Esophagus (tissue), 2 donors: ENCODE data around the gene ST7L. TPM values are rescaled to one million over a fixed set of nuclear protein-coding genes. Genes with fewer than 3 reads are reported as not detected.
A peak's percentile ranks its signal among the peaks of the same experiment; 100 is the strongest.

ENCODE experiments used
- H3K27ac ChIP-seq, 2 donors: one replicate each; pipeline ENCODE4 v1.5.1; 2013; ENCODE audit warnings: low read depth in 2 of 2, mild to moderate bottlenecking in 2 of 2, inconsistent platforms in 1 of 2, low read length in 1 of 2, moderate library complexity in 1 of 2
- H3K27me3 ChIP-seq, 2 donors: one replicate each; pipeline ENCODE4 v1.6.1; 2013; ENCODE audit warnings: low read length in 2 of 2, control low read depth in 1 of 2, mild to moderate bottlenecking in 1 of 2; ENCODE audit not compliant: insufficient read depth in 2 of 2, control insufficient read depth in 1 of 2
- H3K36me3 ChIP-seq, 2 donors: one replicate each; pipeline ENCODE4 v1.6.1; 2013; ENCODE audit warnings: low read length in 1 of 2; ENCODE audit not compliant: control insufficient read depth in 2 of 2, insufficient read depth in 2 of 2
- H3K4me1 ChIP-seq, 2 donors: one replicate each; pipeline ENCODE4 v1.6.1; 2013; ENCODE audit warnings: low read length in 1 of 2; ENCODE audit not compliant: control insufficient read depth in 2 of 2, insufficient read depth in 2 of 2
- H3K4me3 ChIP-seq, 2 donors: one replicate each; pipeline ENCODE4 v1.5.1; 2013; ENCODE audit warnings: low read length in 2 of 2, mild to moderate bottlenecking in 2 of 2, low read depth in 1 of 2, moderate library complexity in 1 of 2
- H3K9me3 ChIP-seq, 2 donors: one replicate each; pipeline ENCODE4 v1.6.1; 2013; ENCODE audit warnings: mild to moderate bottlenecking in 2 of 2, low read depth in 1 of 2, low read length in 1 of 2, moderate library complexity in 1 of 2; ENCODE audit not compliant: control insufficient read depth in 2 of 2, insufficient read depth in 1 of 2
- WGBS, 2 donors: extraction: QIAGEN DNeasy Blood & Tissue Kit; methylation state at CpG; one replicate each; pipeline ENCODE4 v1.1.7; 2013; 5-methylcytosine and 5-hydroxymethylcytosine counted together
- polyA plus RNA-seq, 2 donors: library from polyadenylated mRNA; stranded (reverse); fragments of 200-250 nt; gene quantifications; one replicate each; pipeline ENCODE4 v1.2.3, GENCODE V29; 2013
- donor health status: healthy with polysubstance abuse.
- donor health status: Bipolar disorder and iron deficiency.

Gene ST7L
- polyA plus RNA-seq, 2 donors, result 8.9 to 12.0 TPM

DNA sequence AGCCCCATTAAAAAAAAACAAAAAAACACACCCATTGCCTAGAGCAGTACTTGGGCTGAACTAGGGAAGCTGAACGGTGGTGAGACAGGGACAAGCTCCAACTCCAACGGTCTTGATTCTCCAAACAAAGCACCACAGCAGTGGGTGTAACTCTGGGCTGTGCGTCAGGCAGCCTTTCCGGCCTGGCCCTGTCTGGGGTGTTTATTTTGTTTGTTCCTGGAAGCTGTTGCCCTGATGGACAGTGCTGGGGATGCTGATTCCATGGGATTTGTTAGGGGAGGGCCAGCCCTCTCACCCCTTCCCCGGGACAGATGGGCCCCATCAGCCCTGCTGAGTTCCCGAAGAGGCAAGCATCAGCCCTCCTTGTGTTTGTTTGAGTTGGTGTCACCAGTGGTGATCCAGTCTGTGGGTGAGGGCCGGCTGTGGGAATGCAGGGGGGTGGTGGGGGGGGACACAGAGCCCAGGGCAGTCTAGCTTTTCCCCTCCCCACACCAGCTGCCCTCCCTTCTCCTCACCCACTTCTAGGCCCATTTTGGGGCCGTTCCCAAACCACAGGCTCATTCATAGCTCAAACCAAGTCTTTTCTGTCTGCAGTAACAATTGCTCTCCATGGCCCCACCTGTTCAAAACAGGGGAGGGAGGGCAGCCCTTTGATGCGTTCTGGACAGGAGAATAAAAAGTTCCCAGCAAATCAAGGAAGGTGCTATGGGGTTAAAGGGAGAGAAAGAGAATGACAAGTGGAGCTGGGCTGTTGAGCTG is 105.7 kb downstream of the ST7L start:
- no peaks in the 10 kb centered on the region for H3K27me3 ChIP-seq
- peak overlapping the region; percentile 65 to 73 for H3K27ac ChIP-seq
- peaks cover 0 to 22% of the 10 kb centered on the region in 2 donors for H3K4me1 ChIP-seq
- 41 to 50% methylated on average over 9 of the region's 9 CpGs for WGBS, 2 donors
- no peak overlapping the region for H3K4me3 ChIP-seq
- no peaks in the 10 kb centered on the region for H3K9me3 ChIP-seq
- H3K36me3 ChIP-seq, result no peaks in the 10 kb centered on the region

DNA sequence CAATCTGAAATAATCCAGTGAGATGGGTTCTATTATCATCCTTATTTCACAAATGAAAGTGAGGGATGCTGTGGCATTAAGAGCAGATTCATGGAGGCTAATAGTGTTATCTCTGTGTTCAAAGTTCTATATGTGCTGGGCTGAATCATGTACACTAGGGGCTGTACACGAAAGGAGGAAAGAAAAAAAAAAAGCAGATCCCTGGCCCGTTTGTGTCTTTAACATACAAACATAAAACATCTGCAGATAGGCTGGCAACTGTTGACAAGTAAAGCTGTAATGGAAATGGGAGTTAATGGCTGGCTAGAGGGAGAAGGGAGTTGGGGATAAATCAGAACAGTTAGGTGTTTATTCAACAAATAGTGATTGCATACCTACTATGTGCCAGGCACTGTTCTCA is 107.0 kb downstream of the ST7L start:
- H3K9me3 ChIP-seq, result no peaks in the 10 kb centered on the region
- no peaks in the 10 kb centered on the region for H3K27me3 ChIP-seq
- H3K4me3 ChIP-seq, result no peak overlapping the region
- no peaks in the 10 kb centered on the region for H3K36me3 ChIP-seq
- no peak overlapping the region for H3K27ac ChIP-seq
- peaks cover 0 to 20% of the 10 kb centered on the region in 2 donors for H3K4me1 ChIP-seq
- WGBS, 2 donors, result 39 to 47% methylated on average over 2 of the region's 2 CpGs

DNA sequence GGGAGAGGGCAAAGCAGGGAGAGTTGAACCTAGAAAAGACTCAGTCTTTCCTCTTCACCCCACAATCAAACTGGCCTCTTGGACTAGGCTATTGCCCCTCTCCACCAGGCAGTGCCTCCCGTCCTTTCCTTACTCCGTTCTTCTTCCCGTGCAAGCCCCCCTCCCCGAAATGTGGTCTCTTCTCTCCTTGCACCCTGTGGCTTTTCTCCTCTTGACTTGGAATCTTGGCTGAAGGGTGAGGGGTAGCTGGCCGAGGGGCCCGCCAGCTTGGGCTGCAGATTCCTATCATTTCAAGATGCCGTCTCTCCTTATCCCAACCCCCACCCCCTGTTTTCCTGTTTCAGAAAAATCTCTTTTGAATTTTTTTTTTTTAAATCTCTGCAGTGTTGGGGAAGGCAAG is 108.6 kb downstream of the ST7L start:
- H3K27me3 ChIP-seq, result no peaks in the 10 kb centered on the region
- peaks cover 0 to 20% of the 10 kb centered on the region in 2 donors for H3K4me1 ChIP-seq
- WGBS, 2 donors, result 75 to 83% methylated on average over 7 of the region's 7 CpGs
- no peak overlapping the region for H3K4me3 ChIP-seq
- H3K9me3 ChIP-seq, result no peaks in the 10 kb centered on the region
- H3K36me3 ChIP-seq, result no peaks in the 10 kb centered on the region
- no peak overlapping the region for H3K27ac ChIP-seq

DNA sequence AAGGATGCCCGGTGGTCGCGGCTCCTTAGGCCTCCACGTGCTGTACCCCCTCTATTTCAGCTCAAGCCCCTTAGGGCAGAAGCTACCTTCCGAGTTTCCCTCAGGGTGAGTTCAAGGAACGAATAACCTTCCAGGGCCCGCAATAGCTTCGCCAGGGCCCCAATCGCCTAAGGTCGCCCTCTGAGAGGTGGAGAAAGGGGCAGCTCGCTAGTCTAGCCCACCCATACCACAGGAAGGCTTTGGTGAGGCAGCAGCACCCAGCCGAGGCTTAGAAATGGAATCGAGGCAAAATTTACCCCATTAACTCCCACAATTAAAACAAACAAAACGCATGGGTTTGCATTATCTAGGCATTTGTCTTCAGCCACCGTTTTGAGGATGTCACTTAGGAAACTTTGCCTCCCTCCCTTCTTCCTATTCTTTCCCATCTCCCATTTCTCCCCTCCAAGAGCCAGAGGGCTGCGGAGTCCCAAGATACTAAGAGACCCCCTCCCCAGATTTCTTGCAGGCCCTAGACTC is 109.2 kb downstream of the ST7L start:
- H3K9me3 ChIP-seq, result no peaks in the 10 kb centered on the region
- no peaks in the 10 kb centered on the region for H3K27me3 ChIP-seq
- peaks cover 0 to 20% of the 10 kb centered on the region in 2 donors for H3K4me1 ChIP-seq
- no peaks in the 10 kb centered on the region for H3K36me3 ChIP-seq
- WGBS, 2 donors, result 63 to 66% methylated on average over 16 of the region's 16 CpGs
- H3K27ac ChIP-seq, result no peak overlapping the region
- no peak overlapping the region for H3K4me3 ChIP-seq

DNA sequence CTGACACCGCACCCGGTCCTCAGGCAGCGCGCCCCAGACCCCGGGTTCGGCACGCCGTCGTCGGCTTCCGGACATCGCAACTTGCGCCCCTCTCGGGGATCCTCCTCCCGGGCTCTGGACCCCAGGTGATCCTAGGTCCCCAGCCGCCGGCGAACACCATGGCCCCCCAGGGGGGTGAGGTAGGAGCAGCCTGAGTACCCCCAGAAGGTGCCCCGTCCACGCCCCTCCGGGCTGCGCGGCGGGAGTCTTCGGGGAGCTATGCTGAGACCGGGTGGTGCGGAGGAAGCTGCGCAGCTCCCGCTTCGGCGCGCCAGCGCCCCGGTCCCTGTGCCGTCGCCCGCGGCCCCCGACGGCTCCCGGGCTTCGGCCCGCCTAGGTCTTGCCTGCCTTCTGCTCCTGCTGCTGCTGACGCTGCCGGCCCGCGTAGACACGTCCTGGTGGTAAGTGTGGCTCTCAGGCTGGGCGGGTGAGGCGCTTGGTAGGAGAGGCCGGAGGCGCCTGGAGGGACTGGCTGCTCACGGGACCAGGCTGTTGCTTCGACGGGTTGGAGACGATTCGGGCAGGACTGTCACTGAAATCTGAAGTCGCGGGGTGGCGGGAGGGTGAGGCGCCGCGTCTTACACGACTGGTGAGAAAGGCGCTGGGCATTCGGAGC is 109.8 kb downstream of the ST7L start:
- Histone ChIP-seq H3K4me1 (peaks cover 0 to 20% of the 10 kb centered on the region in 2 donors), H3K27me3 (no peaks in the 10 kb centered on the region), H3K9me3 (no peaks in the 10 kb centered on the region), H3K27ac (no peak overlapping the region), H3K4me3 (peak overlapping the region; percentile 53 to 56), H3K36me3 (no peaks in the 10 kb centered on the region)
- 14 to 16% methylated on average over 57 to 66 of the region's 66 CpGs for WGBS, 2 donors

DNA sequence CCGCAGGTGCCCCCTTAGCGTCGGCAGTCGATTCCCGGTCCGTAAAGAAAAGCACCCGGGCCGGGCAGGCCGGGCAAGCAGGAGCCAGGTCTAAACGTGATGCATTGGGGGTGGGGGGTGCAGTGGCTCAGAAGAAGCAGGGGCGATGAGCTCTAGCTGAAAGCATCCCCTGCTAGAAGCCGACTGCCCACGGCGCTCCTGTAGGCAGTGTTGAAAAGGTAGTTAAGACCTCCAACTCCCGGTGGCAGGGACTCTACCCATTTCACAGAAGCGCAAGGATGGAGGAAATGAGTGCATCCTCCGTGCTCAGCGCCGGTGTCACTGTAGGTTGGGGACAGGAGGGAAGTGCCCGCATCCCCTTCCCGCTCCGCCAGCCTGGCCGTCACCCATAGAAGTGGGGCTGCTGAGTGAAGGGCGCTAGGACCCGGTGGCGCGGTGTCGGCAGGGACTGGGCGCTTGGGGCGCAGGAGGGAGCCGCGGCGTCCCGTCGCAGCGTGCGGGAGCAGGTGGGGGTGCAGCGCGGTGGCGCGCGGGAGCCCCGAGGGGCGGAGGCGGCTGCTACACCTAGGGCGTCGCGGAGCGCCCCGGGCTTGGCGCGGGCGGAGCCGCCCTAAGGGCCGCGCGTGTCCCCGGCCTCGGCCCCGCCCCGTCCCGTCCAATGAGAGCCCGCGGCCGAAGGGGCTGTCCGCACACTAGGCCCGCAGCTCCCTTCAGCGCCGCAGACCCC is 110.5 kb downstream of the ST7L start, which contains the start of gene WNT2B:
WNT2B (plus strand) TSS at position 688 of the 727 bp plus-strand sequence. CDS start 298 bp downstream, outside the sequence.
- Histone ChIP-seq H3K36me3 (no peaks in the 10 kb centered on the region), H3K27me3 (no peaks in the 10 kb centered on the region), H3K9me3 (no peaks in the 10 kb centered on the region), H3K4me1 (peaks cover 0 to 18% of the 10 kb centered on the region in 2 donors), H3K27ac (no peak within 1 kb of the TSS), H3K4me3 (peak within 1 kb of the TSS; percentile 53 to 56)
- 1% methylated on average over 43 to 69 of the region's 69 CpGs for WGBS, 2 donors

DNA sequence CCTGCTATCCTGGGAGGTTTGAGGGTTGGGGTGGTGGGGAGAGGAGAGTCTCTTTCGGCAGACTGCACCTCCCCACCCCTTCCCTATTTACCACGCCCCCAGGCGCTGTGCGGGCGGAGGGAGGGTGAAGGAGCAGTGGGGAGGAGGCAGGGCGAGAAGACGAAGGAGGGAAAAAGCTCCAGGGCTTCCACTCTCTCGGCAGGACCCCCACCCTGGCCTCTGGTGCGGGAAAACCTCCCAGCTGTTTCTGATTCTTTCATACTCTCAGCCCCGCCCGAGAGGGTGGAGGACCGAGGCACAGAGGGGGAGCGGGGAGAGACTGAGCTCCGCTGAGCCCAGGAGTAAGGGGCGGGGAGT is 111.0 kb downstream of the ST7L start:
- Histone ChIP-seq H3K27ac (no peak overlapping the region), H3K4me3 (peak overlapping the region; percentile 53 to 56), H3K27me3 (no peaks in the 10 kb centered on the region), H3K9me3 (no peaks in the 10 kb centered on the region), H3K4me1 (peaks cover 0 to 13% of the 10 kb centered on the region in 2 donors), H3K36me3 (no peaks in the 10 kb centered on the region)
- 1 to 2% methylated on average over 10 to 15 of the region's 15 CpGs for WGBS, 2 donors

DNA sequence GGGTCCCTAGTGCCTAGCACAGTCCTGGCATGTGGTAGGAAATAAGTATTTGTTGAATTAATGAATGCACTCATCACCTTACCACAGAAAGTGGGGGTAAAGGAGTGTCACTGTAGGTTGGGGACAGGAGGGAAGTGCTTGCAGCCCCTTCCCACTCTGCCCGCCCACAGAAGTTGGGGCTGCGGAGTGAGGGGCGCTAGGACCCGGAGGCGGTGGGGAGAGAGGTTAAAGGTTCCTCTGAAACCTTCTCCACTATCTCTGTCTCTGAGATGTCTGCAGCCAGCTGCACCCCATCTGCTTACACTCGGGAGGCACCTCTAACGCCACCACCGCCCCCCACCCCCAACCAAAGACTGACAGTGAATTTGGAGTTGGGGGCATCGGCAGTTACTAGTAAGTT is 111.6 kb downstream of the ST7L start:
- 81 to 88% methylated on average over 9 of the region's 9 CpGs for WGBS, 2 donors
- Histone ChIP-seq H3K4me3 (no peak overlapping the region), H3K4me1 (peaks cover 0 to 10% of the 10 kb centered on the region in 2 donors), H3K9me3 (no peaks in the 10 kb centered on the region), H3K27ac (no peak overlapping the region), H3K27me3 (no peaks in the 10 kb centered on the region), H3K36me3 (no peaks in the 10 kb centered on the region)

DNA sequence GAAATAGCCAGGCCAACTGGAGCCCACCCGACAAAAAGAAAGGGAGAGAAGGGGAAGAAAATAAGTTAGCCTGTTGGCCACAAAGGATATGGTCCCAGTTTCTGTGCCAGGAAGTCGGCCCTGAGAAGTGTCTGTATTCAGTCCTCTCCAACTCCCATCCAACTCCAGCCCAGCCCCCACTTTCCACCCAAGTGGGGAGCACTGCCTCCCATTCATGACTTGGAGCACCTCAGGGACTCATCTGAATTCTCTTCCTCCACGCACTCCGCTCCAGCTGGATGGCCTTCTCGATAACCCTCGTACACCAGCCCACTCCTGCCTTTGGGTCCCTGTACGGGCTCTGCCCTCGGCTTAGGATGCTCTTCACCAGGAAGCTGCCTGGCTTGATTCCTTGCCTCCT is 112.2 kb downstream of the ST7L start:
- 90 to 91% methylated on average over 8 of the region's 8 CpGs for WGBS, 2 donors
- Histone ChIP-seq H3K4me1 (peaks cover 0 to 10% of the 10 kb centered on the region in 2 donors), H3K9me3 (no peaks in the 10 kb centered on the region), H3K4me3 (no peak overlapping the region), H3K27me3 (no peaks in the 10 kb centered on the region), H3K36me3 (no peaks in the 10 kb centered on the region), H3K27ac (no peak overlapping the region)
